GM23338 (cell line): ENCODE measurements around the gene GJD2. TPM values are rescaled to one million over a fixed set of nuclear protein-coding genes. Genes with fewer than 3 reads are reported as not detected.

Experiments
- ATAC-seq: fragments of 200-7000 bp; cut with Tn5 transposase; 3 replicates; pipeline ENCODE4 v1.9.1; 2020
- DNase-seq: peaks from one replicate; pipeline ENCODE4 v3.0.0-alpha.2; 2015; ENCODE audit warnings: low spot score
- H2AFZ ChIP-seq: fragments of 200-600 bp; sonication (generic); 2 replicates; pipeline ENCODE4 v1.8.0; 2016; ENCODE audit warnings: antibody characterized with exemption, mild to moderate bottlenecking, moderate library complexity
- H3F3A ChIP-seq: fragments of 200-600 bp; sonication (generic); replicated peaks from 2 replicates; pipeline ENCODE4 v1.8.0; 2017; ENCODE audit warnings: antibody characterized with exemption, mixed run types, low read depth
- H3K27ac ChIP-seq: fragments of 200-600 bp; sonication (generic); 2 replicates; pipeline ENCODE4 v1.6.1; 2016; ENCODE audit warnings: low read depth
- H3K27me3 ChIP-seq: fragments of 200-600 bp; sonication (generic); 2 replicates; pipeline ENCODE4 v1.8.0; 2016; ENCODE audit warnings: mild to moderate bottlenecking, mixed run types, moderate library complexity; ENCODE audit not compliant: insufficient read depth
- H3K36me3 ChIP-seq: fragments of 200-600 bp; sonication (generic); 2 replicates; pipeline ENCODE4 v1.8.0; 2016; ENCODE audit warnings: mild to moderate bottlenecking; ENCODE audit not compliant: insufficient read depth
- H3K4me1 ChIP-seq: fragments of 200-600 bp; sonication (generic); 2 replicates; pipeline ENCODE4 v1.8.0; 2016; ENCODE audit warnings: mild to moderate bottlenecking, moderate library complexity; ENCODE audit not compliant: insufficient read depth
- H3K4me2 ChIP-seq: fragments of 200-600 bp; sonication (generic); 2 replicates; pipeline ENCODE4 v1.7.1; 2017; ENCODE audit warnings: mixed run types
- H3K4me3 ChIP-seq: fragments of 200-600 bp; sonication (generic); 2 replicates; pipeline ENCODE4 v1.6.1; 2016; ENCODE audit warnings: mixed run types
- H3K79me2 ChIP-seq: fragments of 200-600 bp; sonication (generic); replicated peaks from 2 replicates; pipeline ENCODE4 v1.8.0; 2017; ENCODE audit warnings: mild to moderate bottlenecking; ENCODE audit not compliant: insufficient read depth
- H3K9me2 ChIP-seq: fragments of 200-600 bp; sonication (generic); 2 replicates; pipeline ENCODE4 v1.8.0; 2017; ENCODE audit not compliant: insufficient read depth
- H4K20me1 ChIP-seq: fragments of 200-600 bp; sonication (generic); replicated peaks from 2 replicates; pipeline ENCODE4 v1.8.0; 2017; ENCODE audit warnings: mild to moderate bottlenecking; ENCODE audit not compliant: insufficient read depth
- H3K27ac Mint-ChIP-seq: 2 replicates; pipeline ENCODE4 v1.8.0; 2020; ENCODE audit warnings: inconsistent platforms, mild to moderate bottlenecking, moderate library complexity, mixed read lengths
- H3K27me3 Mint-ChIP-seq: 3 replicates; pipeline ENCODE4 v1.8.0; 2022; ENCODE audit warnings: low read depth, mild to moderate bottlenecking, moderate library complexity, mixed read lengths, inconsistent platforms; ENCODE audit not compliant: insufficient read depth, poor library complexity
- H3K36me3 Mint-ChIP-seq: 3 replicates; pipeline ENCODE4 v1.8.0; 2021; ENCODE audit warnings: low read depth, mild to moderate bottlenecking, inconsistent platforms, moderate library complexity, mixed read lengths
- H3K4me1 Mint-ChIP-seq: 3 replicates; pipeline ENCODE4 v1.8.0; 2020; ENCODE audit warnings: mild to moderate bottlenecking, inconsistent platforms, mixed read lengths
- H3K4me3 Mint-ChIP-seq: 3 replicates; pipeline ENCODE4 v1.8.0; 2021; ENCODE audit warnings: moderate library complexity, mild to moderate bottlenecking, inconsistent platforms, mixed read lengths
- H3K9me3 Mint-ChIP-seq: 3 replicates; pipeline ENCODE4 v1.8.0; 2020; ENCODE audit warnings: moderate library complexity, mild to moderate bottlenecking, inconsistent platforms, mixed read lengths
- CREB1 ChIP-seq: fragments of 250-450 bp; sonication (Bioruptor Pico); IDR thresholded peaks from 2 replicates; pipeline ENCODE4 v1.5.0; 2020; ENCODE audit warnings: low read depth, mild to moderate bottlenecking, moderate library complexity
- CTCF ChIP-seq, 2 experiments: fragments of 200-600 bp in 1 of 2; sonication (generic) in 1 of 2; conservative IDR thresholded peaks; 2 replicates each; pipeline versions ENCODE4 v1.5.1 to v1.6.1; 2016 to 2017; ENCODE audit warnings: antibody characterized with exemption in 2 of 2, low read depth in 2 of 2, mild to moderate bottlenecking in 2 of 2, moderate library complexity in 1 of 2
- ETS1 ChIP-seq: IDR thresholded peaks from 2 replicates; pipeline ENCODE4 v1.6.1; 2016; ENCODE audit warnings: antibody characterized with exemption
- EZH2 ChIP-seq: fragments of 200-600 bp; sonication (generic); IDR thresholded peaks from one replicate; pipeline ENCODE4 v1.8.0; 2017; ENCODE audit warnings: antibody characterized with exemption, mild to moderate bottlenecking, low read depth; ENCODE audit not compliant: unreplicated experiment
- JUNB ChIP-seq: IDR thresholded peaks from one replicate; pipeline ENCODE4 v1.6.1; 2016; ENCODE audit warnings: antibody characterized with exemption; ENCODE audit not compliant: unreplicated experiment
- NANOG ChIP-seq: IDR thresholded peaks from 2 replicates; pipeline ENCODE4 v1.6.1; 2016; ENCODE audit warnings: antibody characterized with exemption, borderline replicate concordance
- POLR2AphosphoS5 ChIP-seq: IDR thresholded peaks from 2 replicates; pipeline ENCODE4 v1.6.1; 2016; ENCODE audit warnings: antibody characterized with exemption, low read depth
- REST ChIP-seq: IDR thresholded peaks from one replicate; pipeline ENCODE4 v1.6.1; 2018; ENCODE audit warnings: antibody characterized with exemption; ENCODE audit not compliant: unreplicated experiment
- ZNF114 ChIP-seq: fragments of 250-450 bp; sonication (Bioruptor Pico); IDR thresholded peaks from 2 replicates; pipeline ENCODE4 v1.5.0; 2020; ENCODE audit warnings: mild to moderate bottlenecking, moderate library complexity
- ZNF331 ChIP-seq: fragments of 250-450 bp; sonication (Bioruptor Pico); IDR thresholded peaks from 2 replicates; pipeline ENCODE4 v1.5.0; 2020; ENCODE audit warnings: low read depth, mild to moderate bottlenecking, moderate library complexity
- polyA plus RNA-seq: library from polyadenylated mRNA; unstranded; fragments of >200 nt; fragmentation: Nextera tagmentation; extraction: Ambion mirVana; gene quantifications from 2 replicates; pipeline ENCODE4 v1.2.1, GENCODE V29; 2016
- total RNA-seq: library from RNA; depleted of rRNA; stranded (reverse); fragments of >200 nt; shearing (Covaris generic); gene quantifications from 2 replicates; pipeline ENCODE4 v1.2.3, GENCODE V29; 2014

Gene GJD2
- total and polyA plus RNA-seq, 2 experiments from 2014 or later: 0.29 to 0.63 TPM

GRCh38 chr15:34714476-34715121 is 40.2 kb downstream of the GJD2 start:
- Mint-ChIP-seq H3K27me3 (no peaks in the 10 kb centered on the region), H3K4me1 (no peaks in the 10 kb centered on the region), H3K4me3 (no peak overlapping the region), H3K27ac (no peak overlapping the region), H3K36me3 (no peaks in the 10 kb centered on the region), H3K9me3 (no peaks in the 10 kb centered on the region)
- no peak overlapping the region for H3K27ac ChIP-seq
- no peak overlapping the region for H2AFZ ChIP-seq
- TF ChIP-seq JUNB: no peak
- TF ChIP-seq NANOG: no peak
- TF ChIP-seq CREB1: no peak
- TF ChIP-seq CTCF (conservative IDR thresholded peaks at IDR 0.05; ENCODE audit: low read depth in 2 of 2): no peak
- no peak overlapping the region for H3K4me2 ChIP-seq
- no peak for DNase-seq
- H3F3A ChIP-seq: no peaks in the 10 kb centered on the region
- no peaks in the 10 kb centered on the region for H3K9me2 ChIP-seq
- H3K36me3 ChIP-seq: no peaks in the 10 kb centered on the region
- no peak overlapping the region for H3K4me3 ChIP-seq
- no peaks in the 10 kb centered on the region for H3K79me2 ChIP-seq
- no peaks in the 10 kb centered on the region for H3K4me1 ChIP-seq
- no peaks in the 10 kb centered on the region for H3K27me3 ChIP-seq
- no peaks in the 10 kb centered on the region for H4K20me1 ChIP-seq
- ATAC-seq: no peak

GRCh38 chr15:34713635-34714034 is 41.2 kb downstream of the GJD2 start:
- no peaks in the 10 kb centered on the region for H3K79me2 ChIP-seq
- H3K4me3 Mint-ChIP-seq: no peak overlapping the region
- no peaks in the 10 kb centered on the region for H3K27me3 ChIP-seq

More at GRCh38 chr15:34713635-34714034, 41.2 kb downstream of the GJD2 start:
- no peak overlapping the region for H3K27ac Mint-ChIP-seq
- Histone ChIP-seq H3K9me2 (no peaks in the 10 kb centered on the region), H3K4me1 (0 out of 2 replicates have a peak, but pooled peaks cover 2% of the 10 kb centered on the region), H3K4me3 (no peak overlapping the region), H3K4me2 (no peak overlapping the region), H3K36me3 (no peaks in the 10 kb centered on the region), H2AFZ (no peak overlapping the region), H4K20me1 (no peaks in the 10 kb centered on the region), H3K27ac (no peak overlapping the region), H3F3A (no peaks in the 10 kb centered on the region)
- H3K9me3 Mint-ChIP-seq: no peaks in the 10 kb centered on the region
- no peaks in the 10 kb centered on the region for H3K4me1 Mint-ChIP-seq
- ATAC-seq (no peak), DNase-seq (no peak)
- no peaks in the 10 kb centered on the region for H3K27me3 Mint-ChIP-seq
- TF ChIP-seq CREB1: no peak
- no peak for TF ChIP-seq ZNF331
- no peak for TF ChIP-seq REST
- no peak for TF ChIP-seq ZNF114 (CRISPR knock-in tag)
- TF ChIP-seq JUNB: no peak
- TF ChIP-seq POLR2AphosphoS5: no peak
- no peak for TF ChIP-seq NANOG
- TF ChIP-seq CTCF (conservative IDR thresholded peaks at IDR 0.05; ENCODE audit: low read depth in 2 of 2): no peak
- no peak for TF ChIP-seq EZH2
- TF ChIP-seq ETS1: no peak
- H3K36me3 Mint-ChIP-seq: no peaks in the 10 kb centered on the region
